D721Med (cell line): ENCODE measurements around the gene ADAMTS12.
"Not testable (repeated sequence)": the region's sequence is repeated elsewhere in the genome, so short reads cannot be mapped to it uniquely, and the experiment has no call there.

Experiments
- DNase-seq: peaks from one replicate; pipeline ENCODE4 v3.0.0; 2011; ENCODE audit warnings: low spot score; ENCODE audit not compliant: insufficient read length
- FAIRE-seq: peaks from 2 replicates; lab custom pipeline; 2011; peaks lifted over from hg19 to GRCh38; lab: Jason Lieb, UNC
- TF ChIP-seq, protein P1 (sequence below): IDR thresholded peaks from 2 replicates; pipeline ENCODE4 v1.5.1; 2012; ENCODE audit warnings: mild to moderate bottlenecking, control low read depth; ENCODE audit not compliant: insufficient read depth; ENCODE audit errors: missing control alignments

The ADAMTS12 gene

DNA sequence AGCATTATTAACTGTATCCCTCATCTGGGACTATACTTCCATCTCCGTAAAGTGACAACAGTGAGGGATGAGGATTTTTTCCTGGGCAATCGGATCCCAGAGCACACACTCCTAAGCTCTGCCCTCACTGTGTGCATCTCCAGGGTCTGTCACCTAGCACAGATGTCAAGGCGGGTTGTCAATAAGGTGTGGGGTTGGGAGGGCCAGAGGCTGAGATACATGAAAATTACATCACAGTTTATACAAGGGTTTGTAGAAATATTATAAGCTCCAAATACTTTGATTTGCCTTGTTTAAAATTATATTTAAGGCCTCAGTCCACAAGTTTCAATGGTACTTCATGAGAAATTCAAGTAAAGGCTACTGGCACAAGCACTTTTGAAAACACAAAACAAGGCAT is 4.5 kb downstream of the ADAMTS12 start:
- no peak for DNase-seq
- no peak for FAIRE-seq

DNA sequence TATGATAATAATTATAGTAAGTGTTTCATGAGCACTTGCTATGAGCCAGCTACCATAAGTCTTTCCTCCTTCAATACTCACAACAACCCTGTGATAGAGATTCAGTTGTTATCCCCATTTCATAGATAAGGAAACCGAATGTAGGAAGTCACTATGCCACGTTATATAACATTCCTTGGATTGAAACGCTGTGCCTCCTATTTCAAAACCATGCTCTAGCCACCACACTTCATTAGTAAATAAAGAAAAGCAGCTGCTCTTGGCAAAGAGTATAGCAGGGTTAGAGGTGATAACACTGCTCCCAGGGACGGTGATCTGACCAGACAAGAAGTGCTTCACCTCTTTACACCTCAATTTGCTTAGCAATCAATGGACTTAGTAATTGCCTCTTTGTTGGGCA is 5.5 kb downstream of the ADAMTS12 start:
- FAIRE-seq, result no peak
- DNase-seq, result no peak
- TF ChIP-seq, protein P1, sequence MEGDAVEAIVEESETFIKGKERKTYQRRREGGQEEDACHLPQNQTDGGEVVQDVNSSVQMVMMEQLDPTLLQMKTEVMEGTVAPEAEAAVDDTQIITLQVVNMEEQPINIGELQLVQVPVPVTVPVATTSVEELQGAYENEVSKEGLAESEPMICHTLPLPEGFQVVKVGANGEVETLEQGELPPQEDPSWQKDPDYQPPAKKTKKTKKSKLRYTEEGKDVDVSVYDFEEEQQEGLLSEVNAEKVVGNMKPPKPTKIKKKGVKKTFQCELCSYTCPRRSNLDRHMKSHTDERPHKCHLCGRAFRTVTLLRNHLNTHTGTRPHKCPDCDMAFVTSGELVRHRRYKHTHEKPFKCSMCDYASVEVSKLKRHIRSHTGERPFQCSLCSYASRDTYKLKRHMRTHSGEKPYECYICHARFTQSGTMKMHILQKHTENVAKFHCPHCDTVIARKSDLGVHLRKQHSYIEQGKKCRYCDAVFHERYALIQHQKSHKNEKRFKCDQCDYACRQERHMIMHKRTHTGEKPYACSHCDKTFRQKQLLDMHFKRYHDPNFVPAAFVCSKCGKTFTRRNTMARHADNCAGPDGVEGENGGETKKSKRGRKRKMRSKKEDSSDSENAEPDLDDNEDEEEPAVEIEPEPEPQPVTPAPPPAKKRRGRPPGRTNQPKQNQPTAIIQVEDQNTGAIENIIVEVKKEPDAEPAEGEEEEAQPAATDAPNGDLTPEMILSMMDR, result no peak

More for the DNA sequence above, 4.5 kb downstream of the ADAMTS12 start:
- TF ChIP-seq, protein P1, result no peak

DNA sequence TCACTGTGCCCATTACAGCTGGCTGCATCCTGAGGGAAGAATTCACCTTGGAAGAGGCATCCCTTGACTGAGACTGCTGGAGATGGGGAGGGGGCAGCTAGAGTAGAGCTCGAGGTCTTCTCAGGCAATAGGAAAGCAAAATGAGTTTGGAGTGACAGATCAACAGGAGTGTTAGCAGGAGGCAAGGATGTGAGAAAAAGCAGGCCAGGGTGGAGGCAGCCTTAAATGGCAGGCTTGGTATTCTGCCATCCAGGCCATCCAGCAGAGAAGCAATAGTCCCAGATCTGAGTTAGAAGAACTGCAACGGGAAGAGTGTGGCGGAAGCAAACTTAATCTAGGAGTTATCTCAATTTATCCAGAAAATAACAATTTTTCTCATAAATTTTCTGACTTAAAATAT is 6.1 kb downstream of the ADAMTS12 start:
- TF ChIP-seq, protein P1, result no peak
- no peak for FAIRE-seq
- no peak for DNase-seq

DNA sequence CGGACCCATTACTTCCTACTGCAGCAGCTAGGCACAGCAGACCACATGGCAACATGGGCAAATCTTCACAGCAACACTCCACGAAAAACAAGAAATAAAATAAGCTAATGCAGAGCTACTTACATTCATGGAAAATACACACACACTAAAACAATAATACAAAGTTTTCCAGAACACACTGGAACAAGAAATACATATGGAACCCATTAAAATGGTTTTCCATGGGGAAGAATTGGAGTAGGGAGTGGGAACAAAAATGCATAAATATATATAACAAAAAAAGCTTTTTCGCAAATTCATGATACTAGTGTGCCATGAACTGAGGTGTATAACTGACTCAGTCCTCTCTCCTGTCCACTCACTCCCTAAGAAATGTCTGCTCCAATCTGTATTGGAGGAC is 8.3 kb downstream of the ADAMTS12 start:
- DNase-seq (no peak), FAIRE-seq (no peak)
- TF ChIP-seq, protein P1, result no peak

DNA sequence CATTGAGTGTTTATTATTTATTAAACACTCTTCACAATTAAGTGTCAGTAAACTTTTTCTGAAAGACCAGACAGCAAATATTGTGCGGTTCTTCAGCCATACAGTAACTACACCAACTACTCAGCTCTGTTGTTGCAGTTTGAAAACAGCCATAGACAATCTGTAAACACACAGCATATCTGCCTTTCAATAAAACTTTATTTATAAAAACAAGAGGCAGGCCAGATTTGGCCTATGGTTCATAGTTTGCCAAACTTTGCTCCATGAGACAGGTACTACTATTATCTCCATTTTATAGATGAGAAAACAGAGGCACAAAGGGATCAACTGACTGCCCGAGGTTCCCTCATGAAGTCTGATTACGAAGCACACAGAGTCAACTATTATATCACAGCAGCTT is 11.5 kb downstream of the ADAMTS12 start:
- TF ChIP-seq, protein P1, result no peak
- no peak for FAIRE-seq
- no peak for DNase-seq

DNA sequence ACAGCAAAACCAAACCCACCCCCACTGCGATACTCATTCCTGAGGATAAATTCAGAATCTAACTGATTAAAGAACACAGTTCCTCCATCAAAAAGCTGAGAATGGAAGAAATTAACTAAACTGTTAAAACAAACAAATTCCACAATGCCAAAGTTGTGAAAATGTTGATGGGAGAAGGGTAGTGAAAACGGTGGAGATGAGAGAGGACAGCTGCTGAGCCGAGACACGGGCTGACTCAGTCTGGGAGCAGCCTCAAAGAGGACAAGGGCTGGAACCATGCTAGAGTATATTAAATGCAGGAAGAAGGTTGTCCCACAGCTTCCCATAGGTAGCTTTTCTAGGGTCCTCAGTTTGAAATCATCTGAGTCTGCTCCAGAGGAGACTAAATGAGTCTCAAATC is 14.3 kb downstream of the ADAMTS12 start:
- TF ChIP-seq, protein P1, result no peak
- no peak for DNase-seq
- no peak for FAIRE-seq

DNA sequence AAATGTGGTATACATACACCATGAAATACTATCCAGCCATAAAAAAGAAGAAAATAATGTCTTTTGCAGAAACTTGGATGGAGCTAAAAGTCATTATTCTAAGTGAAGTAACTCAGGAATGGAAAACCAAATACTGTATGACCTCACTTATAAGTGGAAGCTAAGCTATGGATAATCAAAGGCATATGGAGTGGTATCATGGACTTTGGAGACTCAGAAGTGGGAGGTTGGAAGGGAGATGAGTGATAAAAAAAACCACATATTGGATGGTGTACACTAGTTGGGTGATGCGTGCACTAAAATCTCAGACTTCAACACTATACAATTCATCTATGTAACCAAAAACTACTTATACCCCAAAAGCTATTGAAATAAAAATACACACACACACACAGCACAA is 24.5 kb downstream of the ADAMTS12 start:
- TF ChIP-seq, protein P1, result no peak
- DNase-seq (no peak), FAIRE-seq (no peak)

DNA sequence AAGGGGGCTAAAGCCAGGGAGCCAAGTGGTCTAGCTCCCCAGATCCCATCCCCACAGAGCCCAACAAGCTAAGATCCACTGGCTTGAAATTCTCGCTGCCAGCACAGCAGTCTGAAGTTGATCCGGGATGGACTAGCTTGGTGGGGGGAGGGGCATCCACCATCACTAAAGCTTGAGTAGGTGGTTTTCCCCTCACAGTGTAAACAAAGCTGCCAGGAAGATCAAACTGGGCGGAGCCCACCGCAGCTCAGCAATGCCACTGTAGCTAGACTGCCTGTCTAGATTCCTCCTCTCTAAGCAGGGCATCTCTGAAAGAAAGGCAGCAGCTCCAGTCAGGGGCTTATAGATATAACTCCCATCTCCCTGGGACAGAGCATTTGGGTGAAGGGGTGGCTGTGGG is 32.6 kb downstream of the ADAMTS12 start:
- DNase-seq, FAIRE-seq: not testable (repeated sequence)
